GM19328 (cell line): ENCODE measurements around the gene MYH15.
"Not testable (repeated sequence)": the region's sequence is repeated elsewhere in the genome, so short reads cannot be mapped to it uniquely, and the experiment has no call there.

Experiments used
- ATAC-seq: cut with Tn5 transposase; IDR thresholded peaks from one replicate; pipeline ENCODE4 v1.9.1; 2021; ENCODE audit warnings: mild to moderate bottlenecking, moderate library complexity; ENCODE audit not compliant: unreplicated experiment

Gene MYH15

GRCh38 chr3:108391917-108392593, 118.3 kb downstream of the MYH15 start:
- ATAC-seq: no peak

GRCh38 chr3:108389372-108389771, 121.0 kb downstream of the MYH15 start:
- ATAC-seq: no peak

- ATAC-seq: peak; percentile 53
Measured at GRCh38 chr3:108388136-108389132, 122.0 kb downstream of the MYH15 start.

GRCh38 chr3:108387063-108387462, 123.3 kb downstream of the MYH15 start:
- ATAC-seq: no peak

GRCh38 chr3:108383306-108383705, 127.1 kb downstream of the MYH15 start:
- ATAC-seq: no peak

GRCh38 chr3:108381529-108382140, 128.8 kb downstream of the MYH15 start:
- ATAC-seq: no peak

GRCh38 chr3:108380128-108380795, 130.1 kb downstream of the MYH15 start:
- no peak for ATAC-seq

GRCh38 chr3:108378952-108379342, 131.4 kb downstream of the MYH15 start:
- not testable (repeated sequence) for ATAC-seq

- ATAC-seq: no peak
Measured at GRCh38 chr3:108378153-108378951, 132.0 kb downstream of the MYH15 start.

- no peak for ATAC-seq
Measured at GRCh38 chr3:108377384-108377783, 133.0 kb downstream of the MYH15 start.

- ATAC-seq: no peak
Measured at GRCh38 chr3:108376026-108376425, 134.4 kb downstream of the MYH15 start.

- ATAC-seq: no peak
Measured at GRCh38 chr3:108359011-108359410, 151.4 kb downstream of the MYH15 start.

GRCh38 chr3:108357042-108357441, 153.4 kb downstream of the MYH15 start:
- ATAC-seq: no peak

GRCh38 chr3:108354562-108354961, 155.8 kb downstream of the MYH15 start:
- no peak for ATAC-seq

- ATAC-seq: no peak
Measured at GRCh38 chr3:108352176-108352575, 158.2 kb downstream of the MYH15 start.

GRCh38 chr3:108346301-108347227, 163.8 kb downstream of the MYH15 start:
- ATAC-seq: no peak

GRCh38 chr3:108345492-108346205, 164.7 kb downstream of the MYH15 start:
- ATAC-seq: no peak

- ATAC-seq: no peak
Measured at GRCh38 chr3:108343491-108343890, 166.9 kb downstream of the MYH15 start.
